ENCODE measurements around the gene AMOT. TPM values are rescaled to one million over a fixed set of nuclear protein-coding genes. Genes with fewer than 3 reads are reported as not detected.

The AMOT gene
- polyA plus RNA-seq, 1 of the 3 experiments (the other 2 are of a cell fraction), result 3.4 TPM

GRCh38 chrX:112819813-112820212 is 20.8 kb downstream of the AMOT start:
- H3K27ac ChIP-seq (ENCODE audit: low read depth in 2 of 2, low read length in 1 of 2), result no peak overlapping the region
- 56% methylated on average over 1 of the region's 1 CpG for WGBS (ENCODE audit: low lambda C conversion rate)
- H3K9me3 ChIP-seq, result no peaks in the 10 kb centered on the region
- no peaks in the 10 kb centered on the region for H3K79me2 ChIP-seq (ENCODE audit: insufficient read depth)
- ChIA-PET CTCF (no interaction called here), POLR2A (no interaction called here)
- no peak for DNase-seq
- no peaks in the 10 kb centered on the region for H3K36me3 ChIP-seq (replicated peaks in 1 of 2; ENCODE audit: control insufficient read depth in 1 of 2, insufficient read depth in 2 of 2, low read length in 1 of 2)
- H3K4me3 ChIP-seq (ENCODE audit: low read depth in 2 of 2, low read length in 1 of 2), result no peak overlapping the region
- peaks cover 0 to 4% of the 10 kb centered on the region in 2 experiments; a peak in 1 of 4 replicates for H3K4me1 ChIP-seq (ENCODE audit: control insufficient read depth in 1 of 2, insufficient read depth in 2 of 2, low read depth in 1 of 2, low read length in 1 of 2)
- H3K27me3 ChIP-seq (ENCODE audit: insufficient read depth), result no peaks in the 10 kb centered on the region; the same call in 1 of the 2 replicates
- H4K20me1 ChIP-seq (ENCODE audit: insufficient read depth), result no peaks in the 10 kb centered on the region
- H3F3A ChIP-seq (replicated peaks; ENCODE audit: insufficient read depth), result no peaks in the 10 kb centered on the region
- H3K9me2 ChIP-seq, result no peaks in the 10 kb centered on the region
- H2AFZ ChIP-seq (ENCODE audit: low read depth), result no peak overlapping the region
- H3K4me2 ChIP-seq, result no peak overlapping the region
- H3K9ac ChIP-seq, result no peak overlapping the region
- TF ChIP-seq JUND (IDR thresholded peaks at IDR 0.05) (no peak), TCF12 (IDR thresholded peaks at IDR 0.05) (no peak), TEAD4 (IDR thresholded peaks at IDR 0.05; ENCODE audit: borderline replicate concordance, insufficient read depth) (no peak), EZH2phosphoT487 (IDR thresholded peaks at IDR 0.05; ENCODE audit: borderline replicate concordance, low read depth) (no peak), RFX5 (IDR thresholded peaks at IDR 0.05; ENCODE audit: low read length) (no peak), FOXM1 (IDR thresholded peaks at IDR 0.05; ENCODE audit: low read depth) (no peak), YY1 (IDR thresholded peaks at IDR 0.05; ENCODE audit: low read depth) (no peak), RXRA (IDR thresholded peaks at IDR 0.05; ENCODE audit: borderline replicate concordance, low read depth) (no peak), SMC3 (IDR thresholded peaks at IDR 0.05; ENCODE audit: low read depth, low read length) (no peak), MXI1 (IDR thresholded peaks at IDR 0.05; ENCODE audit: low read depth, low read length) (no peak), SIN3A (IDR thresholded peaks at IDR 0.05; ENCODE audit: borderline replicate concordance, low read depth, low read length) (no peak), USF2 (IDR thresholded peaks at IDR 0.05; ENCODE audit: borderline replicate concordance, low read depth, low read length) (no peak), USF1 (IDR thresholded peaks at IDR 0.05; ENCODE audit: borderline replicate concordance, low read depth) (no peak), POLR2AphosphoS5 (IDR thresholded peaks at IDR 0.05; ENCODE audit: low read depth, low read length) (no peak), RAD21 (IDR thresholded peaks at IDR 0.05; ENCODE audit: low read length) (no peak), FOXJ3 (CRISPR knock-in tag; IDR thresholded peaks at IDR 0.05) (no peak)

- WGBS (ENCODE audit: low lambda C conversion rate), result 36% methylated on average over 2 of the region's 2 CpGs
- Histone ChIP-seq H3K4me1 (ENCODE audit: control insufficient read depth in 1 of 2, insufficient read depth in 2 of 2, low read depth in 1 of 2, low read length in 1 of 2) (peaks cover 0 to 4% of the 10 kb centered on the region in 2 experiments; a peak in 1 of 4 replicates), H3K79me2 (ENCODE audit: insufficient read depth) (no peaks in the 10 kb centered on the region), H3K4me2 (no peak overlapping the region), H3K9me2 (no peaks in the 10 kb centered on the region), H3K27ac (ENCODE audit: low read depth in 2 of 2, low read length in 1 of 2) (no peak overlapping the region), H2AFZ (ENCODE audit: low read depth) (no peak overlapping the region), H3K36me3 (replicated peaks in 1 of 2; ENCODE audit: control insufficient read depth in 1 of 2, insufficient read depth in 2 of 2, low read length in 1 of 2) (no peaks in the 10 kb centered on the region), H3K9ac (no peak overlapping the region), H3F3A (replicated peaks; ENCODE audit: insufficient read depth) (no peaks in the 10 kb centered on the region), H3K9me3 (no peaks in the 10 kb centered on the region), H4K20me1 (ENCODE audit: insufficient read depth) (no peaks in the 10 kb centered on the region), H3K27me3 (ENCODE audit: insufficient read depth) (no peaks in the 10 kb centered on the region; the same call in 1 of the 2 replicates), H3K4me3 (ENCODE audit: low read depth in 2 of 2, low read length in 1 of 2) (no peak overlapping the region)
- DNase-seq, result no peak
- ChIA-PET CTCF (interaction anchor here (1.5 kb wide), 1 partner anchor 22 kb away, joined by 3 read pairs; no protein-coding TSS in a partner anchor), POLR2A (no interaction called here)
- no peak for TF ChIP-seq CTCF (IDR thresholded peaks at IDR 0.05)
- TF ChIP-seq CHD2 (IDR thresholded peaks at IDR 0.05; ENCODE audit: low read length, partially characterized antibody), result no peak
Measured at GRCh38 chrX:112819008-112819640, 21.5 kb downstream of the AMOT start.
